Effector memory CD8-positive, alpha-beta T cell (primary cell): Measurements from ENCODE around the gene CAPRIN1.
"Not testable (repeated sequence)": the region's sequence is repeated elsewhere in the genome, so short reads cannot be mapped to it uniquely, and the experiment has no call there.

Experiments
- ATAC-seq: fragments of 150-1000 bp; cut with Tn5 transposase; replicated peaks from 2 replicates; pipeline ENCODE4 v1.10.0; 2021; ENCODE audit warnings: mild to moderate bottlenecking, moderate library complexity
- DNase-seq, 3 experiments: peaks; one replicate each; pipeline ENCODE4 v3.0.0; 2021
- H3K27ac Mint-ChIP-seq, 2 donors: one replicate each; pipeline ENCODE4 v1.8.0; 2022; ENCODE audit warnings: mild to moderate bottlenecking in 2 of 2, mixed read lengths in 2 of 2, moderate library complexity in 2 of 2
- H3K27me3 Mint-ChIP-seq, 2 donors: one replicate each; pipeline ENCODE4 v1.8.0; 2022; ENCODE audit warnings: mixed read lengths in 2 of 2
- H3K36me3 Mint-ChIP-seq: one replicate; pipeline ENCODE4 v1.8.0; 2022; ENCODE audit warnings: mild to moderate bottlenecking, moderate library complexity, mixed read lengths; ENCODE audit not compliant: insufficient read depth
- H3K4me1 Mint-ChIP-seq, 2 donors: one replicate each; pipeline ENCODE4 v1.8.0; 2022; ENCODE audit warnings: low read depth in 2 of 2, mixed read lengths in 2 of 2
- H3K4me3 Mint-ChIP-seq, 2 donors: one replicate each; pipeline ENCODE4 v1.8.0; 2022; ENCODE audit warnings: mild to moderate bottlenecking in 2 of 2, mixed read lengths in 2 of 2, moderate library complexity in 2 of 2
- H3K9me3 Mint-ChIP-seq, 2 donors: one replicate each; pipeline ENCODE4 v1.8.0; 2022; ENCODE audit warnings: mixed read lengths in 2 of 2

CAPRIN1 gene

DNA sequence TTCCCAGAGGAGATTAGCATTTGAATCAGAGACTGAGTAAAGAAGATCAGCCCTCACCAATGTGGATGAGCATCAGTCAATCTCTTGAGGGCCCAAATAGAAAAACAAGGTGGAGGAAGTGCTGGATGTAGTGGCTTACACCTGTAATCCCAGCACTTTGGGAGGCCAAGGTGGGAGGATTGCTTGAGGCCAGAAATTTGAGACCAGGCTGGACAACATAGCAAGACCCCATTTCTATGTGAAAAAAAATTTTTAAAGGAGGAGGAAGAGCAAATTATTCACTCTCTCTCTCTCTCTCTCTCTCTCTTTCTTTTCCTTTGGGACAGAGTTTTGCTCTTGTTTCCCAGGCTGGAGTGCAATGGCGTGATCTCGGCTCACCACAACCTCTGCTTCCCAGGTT is 18.1 kb upstream of the CAPRIN1 start:
- Mint-ChIP-seq H3K36me3 (no peaks in the 10 kb centered on the region), H3K27me3 (peaks cover 0 to 6% of the 10 kb centered on the region in 2 donors), H3K4me1 (no peaks in the 10 kb centered on the region), H3K4me3 (no peak overlapping the region), H3K27ac (no peak overlapping the region), H3K9me3 (no peaks in the 10 kb centered on the region)
- DNase-seq (no peak), ATAC-seq (no peak)

DNA sequence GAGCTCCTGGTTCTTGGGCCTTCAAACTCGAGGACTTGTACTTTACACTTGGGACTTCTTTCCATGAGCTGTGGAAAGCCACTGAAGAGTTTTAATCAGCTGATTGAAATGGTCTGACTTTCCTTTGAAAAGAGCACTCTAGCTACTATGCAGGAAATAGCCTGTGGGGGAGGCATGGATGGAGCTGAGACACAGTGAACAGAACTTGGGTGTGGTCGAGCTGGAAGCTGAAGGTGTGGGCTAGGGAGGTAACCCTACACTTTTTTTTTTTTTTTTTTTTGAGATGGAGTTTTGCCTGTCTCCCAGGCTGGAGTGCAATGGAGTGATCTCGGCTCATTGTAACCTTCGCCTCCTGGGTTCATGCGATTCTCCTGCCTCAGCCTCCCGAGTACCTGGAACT is 17.5 kb upstream of the CAPRIN1 start:
- H3K27me3 Mint-ChIP-seq = no peaks in the 10 kb centered on the region
- H3K36me3 Mint-ChIP-seq = no peaks in the 10 kb centered on the region
- no peak overlapping the region for H3K4me3 Mint-ChIP-seq
- H3K27ac Mint-ChIP-seq = no peak overlapping the region
- ATAC-seq (no peak), DNase-seq (no peak)
- H3K9me3 Mint-ChIP-seq = no peaks in the 10 kb centered on the region
- no peaks in the 10 kb centered on the region for H3K4me1 Mint-ChIP-seq

DNA sequence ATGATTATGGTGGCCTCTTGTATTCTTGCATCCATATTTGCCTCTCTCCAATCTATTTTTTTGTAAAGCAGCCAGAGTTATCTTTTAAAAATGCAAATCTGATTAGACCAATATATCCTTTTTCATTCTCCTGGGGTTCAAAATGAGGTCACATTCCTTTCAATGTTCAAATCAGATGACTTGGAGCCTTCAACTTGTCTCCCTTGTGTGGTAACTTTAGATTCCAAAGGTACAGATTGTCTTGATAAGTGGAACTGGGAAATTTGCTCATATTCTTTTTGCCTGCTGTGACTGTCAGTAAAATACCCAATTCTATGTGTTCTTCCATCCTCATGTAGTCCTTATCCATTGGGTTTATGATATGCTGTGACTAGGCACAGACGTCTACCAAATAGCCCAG is 15.1 kb upstream of the CAPRIN1 start:
- no peaks in the 10 kb centered on the region for H3K9me3 Mint-ChIP-seq
- no peaks in the 10 kb centered on the region for H3K36me3 Mint-ChIP-seq
- H3K27ac Mint-ChIP-seq = no peak overlapping the region
- no peak overlapping the region for H3K4me3 Mint-ChIP-seq
- DNase-seq (no peak), ATAC-seq (no peak)
- peaks cover 0 to 9% of the 10 kb centered on the region in 2 donors for H3K27me3 Mint-ChIP-seq
- no peaks in the 10 kb centered on the region for H3K4me1 Mint-ChIP-seq

DNA sequence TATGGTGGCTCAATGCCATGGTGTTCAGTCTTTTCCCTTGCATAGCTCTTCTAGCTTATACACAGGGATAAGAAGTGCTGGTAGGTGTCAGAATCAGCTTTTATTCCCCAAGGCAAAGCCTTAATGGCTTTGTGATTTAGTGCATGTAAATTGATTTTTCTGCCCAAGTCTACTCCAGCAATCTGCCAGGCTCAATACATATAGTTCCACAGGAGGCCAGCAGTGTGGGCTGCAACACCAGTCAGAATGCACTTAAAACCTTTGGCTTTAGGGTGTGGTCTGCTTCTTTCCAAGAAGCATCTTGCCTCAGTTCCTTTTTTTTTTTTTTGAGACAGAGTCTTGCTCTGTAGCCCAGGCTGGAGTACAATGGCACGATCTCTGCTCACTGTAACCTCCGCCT is 14.5 kb upstream of the CAPRIN1 start:
- H3K27ac Mint-ChIP-seq = no peak overlapping the region
- no peak overlapping the region for H3K4me3 Mint-ChIP-seq
- ATAC-seq (no peak), DNase-seq (no peak)
- peaks cover 0 to 12% of the 10 kb centered on the region in 2 donors for H3K27me3 Mint-ChIP-seq
- no peaks in the 10 kb centered on the region for H3K36me3 Mint-ChIP-seq
- no peaks in the 10 kb centered on the region for H3K4me1 Mint-ChIP-seq
- no peaks in the 10 kb centered on the region for H3K9me3 Mint-ChIP-seq

DNA sequence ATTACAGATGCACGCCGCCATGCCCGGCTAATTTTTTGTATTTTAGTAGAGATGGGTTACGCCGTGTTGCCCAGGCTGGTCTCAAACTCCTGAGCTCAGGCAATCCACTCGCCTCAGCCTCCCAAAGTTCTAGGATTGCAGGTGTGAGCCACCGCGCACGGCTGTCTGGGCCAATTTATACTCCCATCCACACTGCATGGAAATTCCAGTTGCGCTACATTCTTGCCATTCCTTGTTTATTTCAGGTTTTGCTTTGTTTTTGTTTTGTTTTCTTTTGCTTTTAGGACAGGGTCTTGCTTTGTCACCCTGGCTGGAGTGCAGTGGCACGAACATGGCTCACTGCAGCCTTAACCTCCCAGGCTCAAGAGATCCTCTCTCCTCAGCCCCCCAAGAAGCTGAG is 11.0 kb upstream of the CAPRIN1 start:
- no peak overlapping the region for H3K4me3 Mint-ChIP-seq
- ATAC-seq (no peak), DNase-seq (no peak)
- H3K27ac Mint-ChIP-seq = no peak overlapping the region
- no peaks in the 10 kb centered on the region for H3K36me3 Mint-ChIP-seq
- no peaks in the 10 kb centered on the region for H3K9me3 Mint-ChIP-seq
- peaks cover 7 to 30% of the 10 kb centered on the region in 2 donors for H3K27me3 Mint-ChIP-seq
- H3K4me1 Mint-ChIP-seq = peaks cover 0 to 2% of the 10 kb centered on the region in 2 donors

DNA sequence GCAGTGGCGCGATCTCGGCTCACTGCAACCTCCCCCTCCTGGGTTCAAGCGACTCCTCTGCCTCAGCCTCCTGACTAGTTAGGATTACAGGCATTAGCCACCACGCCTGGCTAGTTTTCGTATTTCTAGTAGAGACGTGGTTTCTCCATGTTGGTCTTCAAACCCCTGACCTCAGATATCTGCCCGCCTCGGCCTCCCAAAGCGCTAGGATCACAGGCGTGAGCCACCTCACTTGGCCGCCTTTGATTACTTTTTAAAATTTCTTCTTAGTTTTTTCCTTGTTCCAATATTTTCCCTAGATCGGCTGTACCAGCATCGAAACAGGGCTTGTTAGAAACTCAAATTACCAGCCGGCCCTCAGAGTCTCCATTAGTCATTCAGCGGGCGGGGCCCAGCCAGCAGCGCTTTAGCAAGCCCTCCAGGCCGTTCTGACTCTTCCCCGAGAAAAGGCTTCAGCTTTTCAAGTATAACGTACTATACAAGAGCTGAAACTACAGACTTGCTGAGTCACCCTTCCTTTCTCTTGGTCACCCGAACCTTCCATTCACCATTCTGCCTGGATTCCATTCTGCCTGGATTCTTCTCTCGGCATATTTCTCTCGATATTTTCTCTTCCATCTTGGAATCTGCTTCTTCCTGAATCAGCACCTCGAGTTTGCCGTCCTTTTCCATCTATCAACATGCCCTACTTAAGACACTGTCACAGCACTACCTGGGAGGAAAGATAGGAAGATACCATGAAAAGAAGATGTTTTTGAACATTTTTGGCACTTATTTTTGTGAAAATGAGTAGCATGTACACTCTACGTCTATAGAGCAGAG is 6.7 kb upstream of the CAPRIN1 start:
- no peaks in the 10 kb centered on the region for H3K9me3 Mint-ChIP-seq
- peaks cover 7 to 31% of the 10 kb centered on the region in 2 donors for H3K27me3 Mint-ChIP-seq
- H3K4me1 Mint-ChIP-seq = peaks cover 0 to 2% of the 10 kb centered on the region in 2 donors
- H3K4me3 Mint-ChIP-seq = no peak overlapping the region
- DNase-seq (no peak), ATAC-seq (no peak)
- H3K36me3 Mint-ChIP-seq = no peaks in the 10 kb centered on the region
- no peak overlapping the region for H3K27ac Mint-ChIP-seq

DNA sequence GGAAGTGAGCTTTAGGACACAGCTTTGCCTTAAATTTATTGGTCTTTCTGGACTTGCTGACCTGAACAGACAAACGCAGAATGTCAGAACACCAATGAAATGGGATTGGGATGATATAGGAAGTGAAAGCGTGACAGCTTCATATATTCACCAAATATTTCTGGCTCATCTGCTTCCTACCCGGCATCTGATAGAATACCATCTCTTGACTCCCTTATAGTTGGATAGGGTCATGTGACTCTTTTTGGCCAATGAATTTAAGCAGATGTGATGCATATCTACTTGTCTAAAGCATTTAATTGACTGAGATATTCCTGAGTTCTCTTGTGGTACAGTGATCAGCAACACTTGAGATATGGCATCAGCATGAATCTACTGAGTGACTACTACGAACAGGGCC is 2.5 kb upstream of the CAPRIN1 start:
- Mint-ChIP-seq H3K27ac (no peak overlapping the region), H3K4me3 (no peak overlapping the region), H3K36me3 (peaks cover 16% of the 10 kb centered on the region), H3K9me3 (no peaks in the 10 kb centered on the region), H3K4me1 (peaks cover 7 to 13% of the 10 kb centered on the region in 2 donors), H3K27me3 (peaks cover 7 to 16% of the 10 kb centered on the region in 2 donors)
- ATAC-seq (no peak), DNase-seq (no peak)

DNA sequence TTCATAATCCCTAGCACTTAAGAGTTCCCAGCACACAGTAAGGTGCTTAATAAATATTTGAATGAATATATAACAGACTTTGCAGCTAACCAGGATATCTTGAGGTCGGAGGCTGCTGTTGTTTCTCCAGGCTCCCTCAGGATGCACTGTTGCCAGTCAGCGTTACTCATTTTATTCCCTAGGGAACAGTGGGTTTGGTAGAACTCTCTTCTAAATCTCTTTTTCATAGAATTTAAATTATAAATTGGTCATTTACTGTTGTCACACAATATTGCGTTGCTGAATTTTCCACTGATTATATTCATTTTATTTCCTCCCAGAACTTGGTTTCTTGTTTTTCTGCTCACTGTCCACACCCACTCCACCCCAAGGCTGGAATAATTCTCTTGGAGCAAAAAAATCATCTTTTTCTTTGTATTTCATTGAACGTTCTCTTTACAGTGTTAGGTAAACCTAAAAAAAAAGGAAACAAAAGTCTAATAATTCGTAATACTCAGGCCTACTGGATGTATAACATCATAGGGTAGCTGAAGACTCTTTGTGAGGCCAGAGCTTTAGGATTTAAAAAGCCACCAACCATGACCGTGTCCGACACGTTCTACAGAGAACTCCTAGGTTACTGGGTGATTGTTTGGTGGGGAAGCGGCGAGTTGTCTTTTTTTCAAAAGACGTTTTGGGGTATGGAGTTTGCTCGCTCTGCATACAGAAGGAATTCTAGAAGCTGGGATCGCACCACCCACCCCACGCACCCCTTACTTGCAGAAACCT is 766 bp upstream of the CAPRIN1 start:
- peak overlapping the region; percentile 94 to 99 for H3K4me3 Mint-ChIP-seq
- peak overlapping the region; percentile 96 to 98 for H3K27ac Mint-ChIP-seq
- no peaks in the 10 kb centered on the region for H3K9me3 Mint-ChIP-seq
- H3K4me1 Mint-ChIP-seq = peaks cover 13 to 16% of the 10 kb centered on the region in 2 donors
- H3K27me3 Mint-ChIP-seq = no peaks in the 10 kb centered on the region
- no peak for ATAC-seq
- DNase-seq = no peak
- H3K36me3 Mint-ChIP-seq = peaks cover 26% of the 10 kb centered on the region

DNA sequence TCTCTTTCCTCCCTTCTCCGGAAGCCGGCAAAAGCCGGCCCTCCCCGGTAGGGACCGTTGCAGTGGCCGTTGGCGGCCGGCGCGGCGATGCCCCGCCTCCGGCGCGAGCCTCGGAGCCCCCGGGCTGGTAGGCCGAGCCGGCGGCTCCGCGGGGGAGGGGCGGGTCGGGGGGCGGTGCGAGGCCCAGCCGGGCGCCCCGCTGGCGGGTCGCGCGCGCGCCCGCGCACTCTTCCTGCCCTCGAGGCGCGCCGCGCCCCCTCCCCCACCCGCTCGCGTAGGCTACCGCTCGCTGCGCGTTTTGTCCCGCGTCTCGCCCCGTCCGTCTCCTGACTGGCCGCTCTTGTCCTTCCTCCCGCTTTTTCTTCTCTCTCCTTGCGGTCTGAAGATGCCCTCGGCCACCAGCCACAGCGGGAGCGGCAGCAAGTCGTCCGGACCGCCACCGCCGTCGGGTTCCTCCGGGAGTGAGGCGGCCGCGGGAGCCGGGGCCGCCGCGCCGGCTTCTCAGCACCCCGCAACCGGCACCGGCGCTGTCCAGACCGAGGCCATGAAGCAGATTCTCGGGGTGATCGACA is 591 bp downstream of the CAPRIN1 start:
- H3K27me3 Mint-ChIP-seq = no peaks in the 10 kb centered on the region
- peak; percentile 80 to 82 (median 81) for DNase-seq
- H3K4me1 Mint-ChIP-seq = peaks cover 14 to 17% of the 10 kb centered on the region in 2 donors
- no peaks in the 10 kb centered on the region for H3K9me3 Mint-ChIP-seq
- peak overlapping the region; percentile 96 to 98 for H3K27ac Mint-ChIP-seq
- peak; percentile 66 for ATAC-seq
- H3K4me3 Mint-ChIP-seq = peak overlapping the region; percentile 94 to 99
- H3K36me3 Mint-ChIP-seq = peaks cover 26% of the 10 kb centered on the region

DNA sequence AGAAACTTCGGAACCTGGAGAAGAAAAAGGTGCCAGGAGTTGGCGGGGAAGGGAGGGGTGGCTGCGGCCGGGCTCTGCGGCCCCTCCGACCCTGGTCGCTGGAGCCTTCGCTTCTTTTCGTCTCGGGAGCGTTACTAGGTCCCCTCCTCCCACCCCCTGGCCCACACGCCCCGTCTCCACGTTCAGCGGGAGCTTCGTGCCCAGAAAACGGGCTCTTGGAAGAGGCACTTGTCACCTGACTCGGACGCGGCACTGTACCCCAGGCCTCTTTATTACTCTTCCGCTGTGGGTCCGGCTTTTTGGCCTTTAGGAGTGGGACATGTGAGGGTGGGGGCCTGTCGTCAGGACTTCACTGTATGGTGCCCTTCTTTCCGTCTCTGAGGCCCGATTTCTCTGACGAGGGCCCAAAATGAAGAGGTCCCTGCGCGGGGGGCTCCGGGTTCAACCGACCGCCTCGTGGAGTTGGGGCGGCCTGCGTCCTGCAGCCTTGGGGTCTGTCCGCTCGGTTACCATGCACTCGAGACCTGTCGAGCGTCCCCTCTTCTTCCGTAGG is 1.2 kb downstream of the CAPRIN1 start:
- H3K36me3 Mint-ChIP-seq = peaks cover 26% of the 10 kb centered on the region
- DNase-seq (peak in 1 of 3 experiments; percentile 1), ATAC-seq (no peak)
- no peaks in the 10 kb centered on the region for H3K9me3 Mint-ChIP-seq
- H3K27me3 Mint-ChIP-seq = no peaks in the 10 kb centered on the region
- H3K27ac Mint-ChIP-seq = peak overlapping the region; percentile 96 to 98
- H3K4me3 Mint-ChIP-seq = peak overlapping the region; percentile 94 to 99
- peaks cover 14 to 18% of the 10 kb centered on the region in 2 donors for H3K4me1 Mint-ChIP-seq

DNA sequence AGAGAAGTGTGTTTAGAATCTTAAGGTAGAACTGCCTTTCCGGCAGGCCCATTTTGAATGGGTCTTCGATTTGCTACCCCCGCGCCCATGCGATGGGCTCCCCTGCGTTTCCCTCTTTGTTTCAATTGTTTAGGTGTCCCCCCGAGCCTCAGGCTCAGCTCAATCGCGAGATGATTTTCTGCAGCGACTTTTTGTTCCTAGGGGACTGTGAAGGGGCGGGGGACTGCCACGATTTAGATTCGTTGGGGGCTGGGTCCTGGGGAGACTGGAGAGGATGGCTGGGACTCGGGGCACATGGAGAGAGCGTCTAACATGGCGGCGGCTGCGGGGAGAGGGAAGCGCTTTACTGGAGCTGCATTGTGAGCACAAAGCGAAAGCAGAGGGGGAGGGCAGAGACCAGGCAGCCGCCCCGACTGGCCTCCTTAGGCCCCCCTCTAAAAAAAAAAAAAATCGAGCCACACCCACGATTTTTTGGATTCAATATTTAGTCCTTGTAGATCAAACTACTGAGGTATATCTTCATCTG is 1.7 kb downstream of the CAPRIN1 start:
- peaks cover 14 to 18% of the 10 kb centered on the region in 2 donors for H3K4me1 Mint-ChIP-seq

DNA sequence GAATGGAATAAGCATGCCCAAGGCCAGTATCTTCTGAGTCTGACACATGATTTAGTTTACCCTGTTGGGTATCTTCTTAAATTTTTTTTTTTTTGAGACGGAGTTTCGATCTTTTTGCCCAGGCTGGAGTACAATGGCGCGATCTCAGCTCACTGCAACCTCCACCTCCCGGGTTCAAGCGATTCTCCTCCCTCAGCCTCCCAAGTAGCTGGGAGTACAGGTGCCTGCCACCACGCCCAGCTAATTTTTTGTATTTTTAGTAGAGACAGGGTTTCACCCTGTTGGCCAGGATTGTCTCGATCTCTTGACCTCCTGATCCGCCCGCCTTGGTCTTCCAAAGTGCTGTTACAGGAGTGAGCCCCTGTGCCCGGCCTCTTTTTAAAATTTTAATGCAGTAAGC is 2.8 kb downstream of the CAPRIN1 start:
- H3K9me3 Mint-ChIP-seq, ATAC-seq, H3K27me3 Mint-ChIP-seq, DNase-seq: not testable (repeated sequence)
- Mint-ChIP-seq H3K27ac (peak overlapping the region; percentile 96 to 98), H3K4me3 (peak overlapping the region; percentile 94 to 99), H3K36me3 (peaks cover 29% of the 10 kb centered on the region), H3K4me1 (peaks cover 24 to 26% of the 10 kb centered on the region in 2 donors)

More for the DNA sequence above, 1.7 kb downstream of the CAPRIN1 start:
- H3K27me3 Mint-ChIP-seq = no peaks in the 10 kb centered on the region
- peak overlapping the region; percentile 96 to 98 for H3K27ac Mint-ChIP-seq
- peak; percentile 64 for ATAC-seq
- peak overlapping the region; percentile 94 to 99 for H3K4me3 Mint-ChIP-seq
- peaks cover 26% of the 10 kb centered on the region for H3K36me3 Mint-ChIP-seq
- DNase-seq = peak; percentile 65 to 72 (median 70)
- H3K9me3 Mint-ChIP-seq = no peaks in the 10 kb centered on the region
